DMS114 treated with DMSO at 0.1 percent for 48 hours (cell line): ENCODE data around the gene MMP19.
"Not testable (repeated sequence)": the region's sequence is repeated elsewhere in the genome, so short reads cannot be mapped to it uniquely, and the experiment has no call there.

Source experiments
- DNase-seq: peaks from one replicate; lab custom pipeline; 2025; ENCODE audit not compliant: unreplicated experiment; lab: John Stamatoyannopoulos, UW

Gene MMP19, protein sequence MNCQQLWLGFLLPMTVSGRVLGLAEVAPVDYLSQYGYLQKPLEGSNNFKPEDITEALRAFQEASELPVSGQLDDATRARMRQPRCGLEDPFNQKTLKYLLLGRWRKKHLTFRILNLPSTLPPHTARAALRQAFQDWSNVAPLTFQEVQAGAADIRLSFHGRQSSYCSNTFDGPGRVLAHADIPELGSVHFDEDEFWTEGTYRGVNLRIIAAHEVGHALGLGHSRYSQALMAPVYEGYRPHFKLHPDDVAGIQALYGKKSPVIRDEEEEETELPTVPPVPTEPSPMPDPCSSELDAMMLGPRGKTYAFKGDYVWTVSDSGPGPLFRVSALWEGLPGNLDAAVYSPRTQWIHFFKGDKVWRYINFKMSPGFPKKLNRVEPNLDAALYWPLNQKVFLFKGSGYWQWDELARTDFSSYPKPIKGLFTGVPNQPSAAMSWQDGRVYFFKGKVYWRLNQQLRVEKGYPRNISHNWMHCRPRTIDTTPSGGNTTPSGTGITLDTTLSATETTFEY

DNA sequence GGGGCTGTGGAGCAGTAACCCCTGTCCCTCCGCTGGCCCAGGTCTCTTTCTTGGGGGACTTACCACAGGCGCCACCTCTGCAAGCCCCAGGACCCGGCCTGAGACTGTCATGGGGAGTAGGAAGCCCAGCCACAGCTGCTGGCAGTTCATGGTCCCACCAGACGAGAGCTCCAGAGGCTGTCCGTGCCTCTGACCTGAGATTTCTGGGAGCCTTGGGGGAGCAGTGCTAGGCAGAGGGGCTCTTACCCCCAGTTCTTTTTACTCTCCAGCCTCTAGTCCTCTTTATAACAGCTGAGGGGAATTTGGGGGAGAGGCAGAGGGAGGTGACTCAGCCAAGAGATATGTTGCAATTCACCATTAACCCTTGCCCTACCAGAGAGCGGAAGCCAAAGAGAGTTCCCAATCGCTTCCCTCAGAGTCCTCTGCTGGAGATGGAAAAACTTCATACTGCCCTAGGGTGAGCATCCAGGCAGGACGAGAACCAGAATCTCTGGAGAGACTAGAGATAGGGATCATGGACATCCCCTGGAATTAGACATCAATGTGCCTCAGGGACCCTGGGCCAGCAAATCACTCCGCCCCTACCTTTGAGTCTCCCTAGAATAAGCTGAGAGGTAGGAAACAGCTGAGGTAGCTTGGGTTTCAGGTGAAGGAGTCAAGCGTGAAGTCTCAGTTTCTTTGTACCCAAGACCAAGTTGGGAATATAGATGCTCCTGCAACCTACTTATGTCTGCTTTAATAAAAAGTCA, at the start of gene MMP19:
Gene MMP19 (minus strand): TSS at position 256 of the 749 bp plus-strand sequence. CDS start 106 bp downstream, at position 150.
- no peak for DNase-seq

DNA sequence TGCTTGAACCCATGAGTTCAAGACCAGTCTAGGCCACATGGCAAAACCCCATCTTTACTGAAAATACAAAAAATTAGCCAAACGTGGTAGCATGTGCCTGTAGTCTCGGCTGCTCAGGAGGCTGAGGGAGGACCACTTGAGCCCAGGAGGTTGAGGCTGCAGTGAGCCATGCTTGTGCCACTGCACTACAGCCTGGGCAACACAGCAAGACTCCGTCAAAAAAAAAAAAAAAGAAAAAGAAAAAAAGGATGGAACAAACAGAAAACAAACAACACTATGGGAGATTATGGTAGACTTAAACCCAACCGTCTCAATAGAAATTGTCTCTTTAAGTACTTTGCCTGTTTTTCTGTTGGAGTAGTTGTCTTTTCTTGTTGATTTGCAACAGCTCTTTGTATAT, 48.6 kb upstream of the MMP19 start:
- DNase-seq: no peak

DNA sequence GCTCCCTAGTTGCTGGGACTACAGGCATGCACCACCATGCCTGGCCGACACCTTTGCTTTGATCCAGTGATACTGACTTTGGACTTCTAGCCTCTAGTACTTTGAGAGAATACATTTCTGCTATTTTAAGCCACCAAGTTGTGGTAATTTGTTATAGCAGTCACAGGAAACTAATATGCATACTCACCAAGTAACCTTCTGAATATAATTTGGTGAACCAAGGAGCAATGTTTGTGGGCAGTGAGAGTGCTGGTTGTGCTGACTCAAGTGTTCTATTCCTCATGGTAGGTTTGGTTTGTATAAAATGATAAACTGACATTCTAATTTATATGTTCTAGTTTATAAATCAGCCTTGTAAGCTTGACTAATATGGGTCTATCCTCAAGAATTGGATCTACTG, 42.4 kb upstream of the MMP19 start:
- no peak for DNase-seq

DNA sequence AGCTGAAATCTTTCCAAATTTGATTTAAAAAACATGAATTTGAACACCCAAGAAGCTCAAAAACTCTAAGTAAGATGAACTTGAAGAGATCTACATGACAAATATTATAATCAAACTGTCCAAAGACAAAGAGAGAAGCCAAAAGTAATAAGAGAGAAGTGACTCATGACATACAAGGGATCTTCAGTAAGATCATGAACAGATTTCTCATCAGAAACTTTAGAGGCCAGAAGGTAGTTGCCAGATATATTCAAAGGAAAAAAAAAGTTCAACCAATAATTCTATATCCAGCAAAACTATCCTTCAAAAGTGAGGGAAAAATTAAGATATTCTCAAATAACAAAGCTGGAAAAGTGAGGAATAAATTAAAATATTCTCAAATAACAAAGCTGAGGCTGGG, 35.1 kb upstream of the MMP19 start:
- no peak for DNase-seq

DNA sequence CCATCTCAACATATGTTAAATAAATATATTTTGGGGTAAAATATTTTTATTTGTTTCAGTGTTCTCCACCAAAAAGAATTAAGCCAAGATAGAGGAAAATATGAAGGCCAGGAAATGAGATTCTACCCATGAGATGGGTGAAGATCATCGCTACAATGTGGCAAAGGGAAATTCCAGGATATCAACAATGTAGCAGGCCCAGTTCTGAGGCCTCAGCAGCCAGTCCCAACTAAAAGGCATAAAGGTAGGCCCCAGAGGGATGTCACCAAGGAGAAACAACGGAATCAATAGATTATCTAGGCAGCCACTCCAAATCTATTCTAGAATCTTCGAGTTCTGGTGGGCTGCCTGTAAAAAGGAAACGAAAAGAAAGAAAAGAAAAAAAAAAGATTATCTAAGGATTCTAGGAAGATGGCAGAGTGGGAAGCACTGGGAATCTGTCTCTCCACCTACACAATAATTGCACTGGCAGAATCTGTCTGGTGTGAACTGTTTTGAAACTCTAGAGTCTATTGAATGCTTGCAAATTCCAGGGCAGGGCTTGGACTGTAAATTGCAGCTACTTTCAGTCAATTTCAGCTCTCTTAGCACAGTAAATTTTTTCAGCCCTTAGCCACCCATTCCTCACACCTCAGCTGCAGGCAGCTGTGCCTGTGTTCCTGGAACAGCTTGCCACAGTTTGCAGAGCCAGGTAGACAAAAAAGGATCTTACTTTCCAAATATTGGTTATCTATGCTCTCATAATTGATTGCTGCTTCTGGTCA, 33.1 kb upstream of the MMP19 start:
- no peak for DNase-seq

DNA sequence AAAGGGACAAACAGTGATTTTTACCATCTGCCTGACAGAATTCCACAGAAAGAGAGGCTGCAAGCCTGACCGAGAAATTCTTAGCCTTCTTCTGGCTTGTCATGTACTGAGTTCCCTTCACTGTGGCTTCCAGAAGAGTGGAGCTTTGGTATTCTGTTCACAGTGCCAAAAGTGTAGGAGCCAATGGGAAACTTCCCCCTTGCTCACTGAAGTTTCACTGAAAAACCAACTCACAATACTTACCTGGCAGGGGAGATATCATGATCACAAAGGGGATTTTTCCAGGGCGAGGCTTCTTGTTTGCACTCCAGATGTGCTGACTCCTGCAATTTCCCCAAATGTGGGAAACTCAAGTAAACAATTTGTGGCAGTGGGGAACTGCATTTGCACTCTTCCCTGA, 31.7 kb upstream of the MMP19 start:
- DNase-seq: no peak

DNA sequence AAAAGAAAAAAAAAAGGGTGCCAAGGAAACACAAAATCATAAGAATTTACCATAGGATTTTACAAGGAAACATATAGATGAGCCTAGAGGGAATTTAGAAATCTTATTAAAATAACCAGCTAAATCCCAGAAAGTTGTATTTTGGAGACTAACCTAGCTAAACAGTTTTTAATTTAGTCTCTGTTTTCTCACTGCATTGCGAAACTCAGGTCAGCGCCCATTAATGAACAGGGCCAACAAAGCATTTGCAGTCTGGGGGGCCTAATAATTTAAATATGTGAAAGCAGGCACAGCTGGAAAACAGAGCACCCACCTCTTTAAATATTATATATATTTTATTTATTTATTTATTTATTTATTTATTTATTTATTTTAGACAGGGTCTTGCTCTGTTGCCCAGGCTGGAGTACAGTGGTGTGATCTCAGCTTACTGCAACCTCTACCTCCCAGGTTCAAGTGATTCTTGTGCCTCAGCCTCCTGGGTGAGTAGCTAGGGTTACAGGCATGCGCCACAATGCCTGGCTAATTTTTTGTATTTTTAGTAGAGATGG, 23.8 kb upstream of the MMP19 start:
- DNase-seq: not testable (repeated sequence)

DNA sequence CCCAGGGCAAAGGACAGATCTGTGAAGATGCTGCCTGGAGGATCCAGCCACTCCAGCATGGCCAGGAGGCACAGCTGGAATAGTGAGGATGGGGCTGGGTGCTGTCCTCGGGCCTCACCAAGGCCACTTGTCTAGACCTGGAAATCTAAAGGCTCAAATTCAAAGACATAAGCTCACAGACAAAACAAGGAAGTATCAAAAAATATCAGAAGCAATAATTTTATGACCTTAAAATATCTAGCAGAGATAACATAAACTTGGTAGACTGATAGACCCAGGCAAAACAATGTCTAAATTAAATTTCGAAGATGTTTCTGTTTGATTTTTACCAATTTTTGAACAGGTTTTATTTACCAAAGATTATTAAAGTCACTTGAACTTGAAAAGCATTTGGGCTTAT, 22.6 kb upstream of the MMP19 start:
- DNase-seq: no peak

DNA sequence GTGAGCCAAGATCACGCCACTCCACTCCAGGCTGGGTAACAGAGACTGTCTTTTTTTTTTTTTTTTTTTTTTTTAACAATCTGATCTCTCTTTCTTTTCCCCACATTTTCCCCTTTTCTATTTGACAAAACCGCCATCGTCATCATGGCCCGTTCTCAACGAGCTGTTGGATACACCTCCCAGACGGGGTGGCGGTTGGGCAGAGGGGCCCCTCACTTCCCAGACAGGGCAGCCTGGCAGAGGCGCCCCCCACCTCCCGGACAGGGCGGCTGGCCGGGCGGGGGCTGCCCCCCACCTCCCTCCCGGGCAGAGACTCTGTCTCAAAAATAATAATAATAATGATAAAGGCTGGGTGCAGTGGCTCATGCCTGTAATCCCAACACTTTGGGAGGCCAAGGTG, 20.2 kb upstream of the MMP19 start:
- DNase-seq: not testable (repeated sequence)

DNA sequence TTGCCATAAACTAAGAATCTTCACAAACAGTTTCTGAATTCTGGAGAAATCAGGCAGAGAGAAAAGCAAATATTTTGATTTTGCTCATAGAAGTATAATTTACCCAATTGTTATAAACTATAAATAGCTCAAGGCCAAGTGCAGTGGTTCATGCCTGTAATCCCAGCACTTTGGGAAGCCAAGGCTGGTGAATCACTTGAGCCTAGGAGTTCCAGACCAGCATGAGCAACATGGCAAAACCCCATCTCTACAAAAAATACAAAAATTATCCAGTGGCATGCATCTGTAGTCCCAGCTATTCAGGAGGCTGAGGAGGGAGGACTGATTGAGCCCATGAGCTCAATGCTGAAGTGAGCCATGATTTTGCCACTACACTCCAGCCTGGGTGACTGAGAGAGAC, 19.6 kb upstream of the MMP19 start:
- no peak for DNase-seq

DNA sequence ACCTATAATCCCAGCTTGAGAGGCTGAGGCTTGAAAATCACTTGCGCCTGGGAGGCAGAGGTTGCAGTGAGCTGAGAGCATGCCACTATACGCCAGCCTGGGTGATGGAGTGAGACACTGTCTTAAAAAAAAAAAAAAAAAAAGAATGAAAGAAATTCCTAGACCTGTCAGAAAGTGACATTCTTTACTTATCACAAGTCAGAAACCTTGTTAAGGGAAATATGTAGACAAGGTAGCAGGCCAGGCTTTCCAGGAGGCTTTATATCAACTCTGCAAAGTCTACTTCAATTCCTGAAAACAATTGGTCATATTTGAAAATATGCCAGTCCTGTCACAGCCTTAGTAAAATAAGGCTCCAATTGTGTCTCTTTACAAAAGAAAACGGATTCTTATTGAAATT, 19.1 kb upstream of the MMP19 start:
- no peak for DNase-seq

DNA sequence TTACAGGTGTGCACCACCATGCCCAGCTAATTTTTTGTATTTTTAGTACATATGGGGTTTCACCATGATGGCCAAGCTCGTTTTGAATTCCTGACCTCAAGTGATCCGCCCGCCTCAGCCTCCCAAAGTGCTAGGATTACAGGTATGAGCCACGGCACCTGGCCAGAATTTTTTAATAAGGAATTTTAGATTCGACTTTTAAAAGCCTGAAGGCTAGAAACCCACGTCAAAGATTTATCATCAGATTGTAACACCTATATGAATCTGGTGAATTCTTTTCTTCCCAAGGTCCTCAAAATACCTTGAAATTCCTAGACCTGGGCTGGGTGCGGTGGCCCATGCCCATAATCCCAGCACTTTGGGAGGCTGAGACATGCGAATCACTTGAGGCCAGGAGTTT, 18.7 kb upstream of the MMP19 start:
- DNase-seq: no peak

DNA sequence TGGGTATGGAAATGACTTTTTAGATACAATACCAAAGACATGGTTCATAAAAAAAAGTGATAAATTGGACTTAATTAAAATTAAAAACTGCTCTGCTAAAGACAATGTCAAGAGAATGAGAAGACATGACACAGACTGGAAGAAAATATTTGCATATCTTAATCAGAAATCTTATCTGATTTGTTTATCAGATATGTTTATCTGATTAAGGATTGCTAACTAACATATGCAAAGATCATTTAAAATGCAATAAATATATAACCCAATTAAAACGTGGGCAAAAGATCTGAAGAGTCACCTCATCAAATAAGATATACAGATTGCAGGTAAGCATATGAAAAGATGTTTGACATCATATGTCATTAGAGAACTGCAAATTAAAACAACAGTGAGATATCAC, 10.0 kb upstream of the MMP19 start:
- DNase-seq: no peak

DNA sequence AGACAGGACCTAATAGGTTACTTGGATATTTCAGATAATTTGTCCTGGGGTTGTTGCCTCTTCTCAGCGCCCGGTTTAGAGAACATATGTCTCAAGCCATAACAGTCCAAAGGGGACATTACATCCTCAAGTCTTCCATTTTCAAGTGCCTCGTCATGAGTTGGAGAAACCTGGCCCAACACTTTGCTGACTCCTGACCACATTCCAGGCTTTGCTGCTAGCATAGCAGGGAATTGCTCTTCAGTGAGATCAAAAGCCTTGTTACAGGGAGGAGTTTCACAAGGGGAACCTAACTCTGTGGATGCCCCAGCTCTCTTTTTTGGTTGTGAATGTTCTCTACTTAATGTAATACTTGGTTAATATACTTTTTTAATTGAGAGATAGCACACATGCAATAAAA, 8.2 kb upstream of the MMP19 start:
- no peak for DNase-seq

DNA sequence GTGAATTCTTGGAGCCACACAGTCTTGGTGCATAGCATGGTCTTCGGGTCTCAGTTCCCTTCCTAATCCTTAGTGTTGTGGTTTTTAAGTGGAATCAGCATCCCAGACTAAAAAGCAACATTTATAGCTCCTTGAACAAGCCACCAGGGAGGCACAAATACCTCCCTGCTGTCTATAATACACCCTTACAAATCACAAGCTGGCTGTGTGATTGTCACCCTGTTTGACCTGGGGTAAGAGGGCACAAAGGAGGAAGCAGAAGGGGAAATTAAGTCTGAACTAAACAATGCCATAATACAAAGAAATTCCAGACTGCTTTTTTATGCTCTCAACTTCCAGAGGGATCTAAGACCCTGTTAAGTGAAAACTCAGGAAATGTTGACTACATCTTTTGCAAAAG, 7.7 kb upstream of the MMP19 start:
- no peak for DNase-seq

DNA sequence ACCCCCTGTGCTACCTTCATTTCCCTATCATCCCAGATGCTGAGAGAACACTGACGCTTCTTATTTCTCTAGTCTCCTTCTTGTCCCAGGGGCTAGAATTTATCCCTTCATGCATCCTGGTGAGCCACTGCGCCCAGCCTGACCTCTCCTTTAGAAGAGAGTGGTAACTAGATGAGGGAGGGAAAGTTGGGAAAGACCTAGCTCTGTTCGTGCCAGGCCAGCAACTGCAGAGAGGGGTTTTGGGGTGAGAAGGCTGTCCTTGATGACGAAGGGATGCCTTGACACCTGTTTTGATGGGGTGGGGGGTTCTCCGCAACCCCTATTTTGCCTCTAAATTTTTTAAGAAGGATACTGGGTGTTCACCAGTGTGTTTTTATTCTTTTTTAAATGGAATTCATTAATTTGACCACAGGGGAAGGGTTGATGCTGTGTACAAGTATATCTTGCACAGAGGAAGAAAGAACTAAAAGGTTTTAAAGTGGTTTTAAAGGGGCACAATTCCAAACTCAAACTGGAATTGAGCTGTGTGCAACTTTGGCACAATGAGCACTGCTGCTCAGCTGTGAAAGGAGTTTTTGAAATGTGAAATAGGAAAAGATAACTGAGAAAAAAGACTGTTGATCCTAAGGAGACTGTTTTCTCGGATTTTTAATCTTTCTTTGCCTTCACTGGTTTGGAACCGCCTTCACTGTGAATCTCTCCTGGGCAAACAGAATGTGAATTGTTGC, 7.0 kb upstream of the MMP19 start:
- DNase-seq: no peak

DNA sequence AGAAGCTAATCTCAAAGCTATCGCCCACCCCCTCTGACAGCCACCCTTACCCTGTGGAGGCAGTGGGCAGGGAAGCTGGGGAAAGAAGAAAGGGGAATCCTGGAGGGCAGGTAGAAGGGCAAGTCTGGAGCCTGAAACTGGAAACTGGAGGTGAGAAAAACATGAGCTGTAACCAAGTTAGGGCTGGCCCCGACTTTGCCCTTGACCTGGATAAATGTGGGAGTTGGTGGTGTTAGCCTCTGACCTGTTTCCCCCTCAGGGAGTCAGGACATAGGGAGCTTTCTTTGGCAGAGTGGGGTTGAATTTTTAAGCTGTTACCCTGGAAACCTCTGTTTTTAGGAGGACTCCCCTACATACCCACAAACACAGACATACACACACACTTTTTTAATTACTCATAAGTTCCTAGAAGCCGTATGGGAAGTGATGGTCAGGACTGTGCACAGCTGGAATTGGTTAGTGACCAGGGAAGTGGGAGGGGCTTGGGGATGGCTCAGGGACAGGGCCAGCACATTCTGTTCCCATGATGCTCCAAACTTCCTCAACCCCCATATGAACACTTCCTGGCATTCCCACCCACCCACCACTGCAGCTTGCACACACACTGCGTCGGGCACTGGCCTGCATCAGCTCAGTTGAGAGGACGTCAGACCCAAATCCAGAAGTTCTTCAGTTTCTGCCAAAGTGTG, 5.0 kb upstream of the MMP19 start:
- no peak for DNase-seq

DNA sequence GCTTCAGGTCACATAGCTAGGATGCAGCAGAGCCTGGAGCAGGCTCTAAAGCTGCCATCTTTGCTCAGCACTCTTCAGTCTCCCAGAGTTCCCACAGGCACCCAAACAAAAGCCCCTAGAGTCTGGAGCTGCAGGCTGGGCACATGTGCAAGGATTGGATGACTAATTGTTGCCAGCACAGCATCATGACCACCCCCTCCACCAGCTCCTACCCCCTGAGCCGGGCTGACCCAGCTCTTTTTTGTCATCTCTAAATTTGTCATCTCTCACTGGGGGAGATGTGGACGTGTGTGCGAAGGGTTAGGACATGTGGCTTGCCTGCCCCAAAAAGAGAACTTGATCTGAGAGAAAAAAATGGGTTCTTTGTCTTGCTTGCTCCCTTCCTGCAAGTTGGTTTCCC, 4.3 kb upstream of the MMP19 start:
- DNase-seq: no peak

DNA sequence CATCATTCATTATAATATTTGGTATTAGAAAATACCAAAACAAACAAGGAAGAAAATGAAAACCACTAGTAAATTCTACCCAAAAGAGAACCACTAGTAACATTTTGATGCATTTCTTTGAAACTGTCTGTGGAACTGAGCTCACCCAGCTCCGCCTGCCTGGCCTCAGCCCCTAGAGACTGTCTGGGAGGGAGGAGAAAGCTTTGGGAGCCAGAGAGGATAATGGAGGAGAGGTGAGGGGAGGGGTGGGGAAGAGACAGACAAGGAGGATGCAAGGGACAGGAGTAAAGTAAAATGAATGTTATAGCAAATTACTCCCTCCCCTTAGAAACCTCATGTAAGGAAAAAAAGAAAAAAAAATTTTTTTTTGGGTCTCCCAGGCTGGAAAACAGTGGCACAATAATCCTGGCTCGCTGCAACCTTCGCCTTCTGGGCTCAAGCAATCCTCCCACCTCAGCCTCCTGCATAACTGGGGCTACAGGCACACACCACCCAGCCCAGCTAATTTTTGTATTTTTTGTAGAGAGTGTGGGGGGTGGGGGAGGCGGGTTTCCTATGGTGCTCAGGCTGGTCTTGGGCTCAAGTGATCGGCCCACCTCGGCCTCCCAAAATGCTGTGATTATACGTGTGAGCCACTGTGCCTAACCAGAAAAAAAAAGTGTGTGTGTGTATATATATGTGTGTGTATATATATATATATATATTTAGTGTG, 3.2 kb upstream of the MMP19 start:
- DNase-seq: no peak
